ENCODE results near the gene RHOH.

DNA sequence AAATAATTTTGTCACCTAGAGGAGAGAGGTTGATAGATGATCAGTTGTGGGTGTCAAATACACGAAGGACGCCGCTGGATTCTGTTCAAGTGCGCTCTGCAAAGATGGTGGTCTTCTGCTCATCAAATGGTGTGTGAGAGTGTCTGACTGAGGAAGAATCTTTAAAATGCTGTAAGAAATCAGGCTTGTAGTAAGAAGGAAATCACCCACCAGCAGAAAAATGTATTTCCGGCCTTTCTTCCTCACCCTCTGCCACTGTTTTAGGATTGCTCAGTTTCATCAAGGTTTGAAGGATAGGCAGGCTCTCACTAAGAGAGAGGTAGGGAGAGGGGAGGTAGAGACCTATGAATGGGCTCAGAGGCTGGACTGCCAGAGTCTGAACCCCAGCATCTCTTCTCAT, 28.7 kb downstream of the RHOH start:
- TF ChIP-seq, protein P1, sequence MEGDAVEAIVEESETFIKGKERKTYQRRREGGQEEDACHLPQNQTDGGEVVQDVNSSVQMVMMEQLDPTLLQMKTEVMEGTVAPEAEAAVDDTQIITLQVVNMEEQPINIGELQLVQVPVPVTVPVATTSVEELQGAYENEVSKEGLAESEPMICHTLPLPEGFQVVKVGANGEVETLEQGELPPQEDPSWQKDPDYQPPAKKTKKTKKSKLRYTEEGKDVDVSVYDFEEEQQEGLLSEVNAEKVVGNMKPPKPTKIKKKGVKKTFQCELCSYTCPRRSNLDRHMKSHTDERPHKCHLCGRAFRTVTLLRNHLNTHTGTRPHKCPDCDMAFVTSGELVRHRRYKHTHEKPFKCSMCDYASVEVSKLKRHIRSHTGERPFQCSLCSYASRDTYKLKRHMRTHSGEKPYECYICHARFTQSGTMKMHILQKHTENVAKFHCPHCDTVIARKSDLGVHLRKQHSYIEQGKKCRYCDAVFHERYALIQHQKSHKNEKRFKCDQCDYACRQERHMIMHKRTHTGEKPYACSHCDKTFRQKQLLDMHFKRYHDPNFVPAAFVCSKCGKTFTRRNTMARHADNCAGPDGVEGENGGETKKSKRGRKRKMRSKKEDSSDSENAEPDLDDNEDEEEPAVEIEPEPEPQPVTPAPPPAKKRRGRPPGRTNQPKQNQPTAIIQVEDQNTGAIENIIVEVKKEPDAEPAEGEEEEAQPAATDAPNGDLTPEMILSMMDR (IDR thresholded peaks at IDR 0.05 in 8 of 11, conservative IDR thresholded peaks at IDR 0.05 in 3 of 11): no peak
- TF ChIP-seq POLR2AphosphoS5 (IDR thresholded peaks at IDR 0.05): no peak

Data from spleen (tissue), 7 donors.